K562 (cell line): ENCODE data around the gene HLA-F. TPM values are rescaled to one million over a fixed set of nuclear protein-coding genes. Genes with fewer than 3 reads are reported as not detected.

Source experiments
- ATAC-seq: fragments of 200-7000 bp; cut with Tn5 transposase; 3 replicates; pipeline ENCODE4 v1.9.1; 2020; ENCODE audit warnings: moderate library complexity
- BruUV-seq: library from RNA; stranded (reverse); fragments of 400-500 nt; replicated peaks from 2 replicates; lab custom pipeline; 2021; lab: Mats Ljungman, UMichigan
- CTCF ChIA-PET: fragments of 300-600 bp; formaldehyde crosslinking; extraction: SDS; loops from one replicate; lab custom pipeline; 2021; ENCODE audit warnings: low intra/inter-chr PET ratio; lab: Yijun Ruan, JAX
- POLR2A ChIA-PET: fragments of 300-600, 350-650 bp; sonication (Branson Sonifier 250); formaldehyde crosslinking; extraction: SDS; loops from one replicate; lab custom pipeline; 2021; ENCODE audit warnings: antibody characterized with exemption, inconsistent platforms; lab: Yijun Ruan, JAX
- DNase-seq, 4 experiments: peaks; one replicate each; pipeline versions ENCODE4 v3.0.0 to v3.0.0-alpha.2; 2011 to 2018; ENCODE audit warnings: low spot score in 3 of 4, mixed read lengths in 3 of 4; ENCODE audit errors: extremely low read depth in 1 of 4
- FAIRE-seq: peaks from 2 replicates; lab custom pipeline; 2011; peaks lifted over from hg19 to GRCh38; lab: Jason Lieb, UNC
- H2AFZ ChIP-seq: 2 replicates; pipeline ENCODE4 v1.6.0; 2011; ENCODE audit warnings: low read depth, low read length, control low read depth, inconsistent platforms
- H3K27ac ChIP-seq: fragments of 200-600 bp; 3 replicates; pipeline ENCODE4 v1.8.0; 2011; ENCODE audit warnings: low read depth, mild to moderate bottlenecking, control low read depth, inconsistent platforms, low read length, moderate library complexity, mixed read lengths; ENCODE audit errors: extremely low read depth
- H3K27me3 ChIP-seq, 2 experiments: fragments of 300-600 bp in 1 of 2; 2 replicates in 1 of 2; 3 replicates in 1 of 2; pipeline versions ENCODE4 v1.6.0 to v1.8.0; 2011; ENCODE audit warnings: inconsistent platforms in 2 of 2, low read length in 2 of 2, mild to moderate bottlenecking in 1 of 2, mixed read lengths in 1 of 2, moderate library complexity in 1 of 2; ENCODE audit not compliant: control insufficient read depth in 2 of 2, insufficient read depth in 2 of 2
- H3K36me3 ChIP-seq: fragments of 300-600 bp; 3 replicates; pipeline ENCODE4 v1.8.0; 2011; ENCODE audit warnings: mild to moderate bottlenecking, low read length, inconsistent platforms; ENCODE audit not compliant: control insufficient read depth, insufficient read depth
- H3K4me1 ChIP-seq, 2 experiments: fragments of 200-600 bp in 1 of 2; replicated peaks in 1 of 2; 2 replicates in 1 of 2; 3 replicates in 1 of 2; pipeline versions ENCODE4 v1.5.1 to v1.8.0; 2011; ENCODE audit warnings: inconsistent platforms in 2 of 2, low read length in 2 of 2, mild to moderate bottlenecking in 1 of 2, mixed read lengths in 1 of 2, moderate library complexity in 1 of 2; ENCODE audit not compliant: control insufficient read depth in 2 of 2, insufficient read depth in 2 of 2
- H3K4me2 ChIP-seq: 2 replicates; pipeline ENCODE4 v1.6.1; 2011; ENCODE audit warnings: low read length, control low read depth, inconsistent platforms, mixed read lengths; ENCODE audit not compliant: insufficient read depth
- H3K4me3 ChIP-seq: fragments of 200-600 bp; sonication (generic), shearing (Covaris generic); 2 replicates; pipeline ENCODE4 v1.5.1; 2016; ENCODE audit warnings: control low read depth, inconsistent platforms
- H3K79me2 ChIP-seq: fragments of 200-600 bp; 3 replicates; pipeline ENCODE4 v1.8.0; 2011; ENCODE audit warnings: low read length, inconsistent platforms; ENCODE audit not compliant: control insufficient read depth, insufficient read depth
- H3K9ac ChIP-seq, 2 experiments: 2 replicates each; pipeline versions ENCODE4 v1.6.0 to v1.6.1; 2011; ENCODE audit warnings: low read depth in 2 of 2, low read length in 2 of 2, control low read depth in 1 of 2, inconsistent platforms in 1 of 2, mild to moderate bottlenecking in 1 of 2, mixed read lengths in 1 of 2; ENCODE audit not compliant: insufficient read depth in 1 of 2
- H3K9me1 ChIP-seq: one replicate; pipeline ENCODE4 v1.6.0; 2011; ENCODE audit warnings: inconsistent platforms, mild to moderate bottlenecking, low read length, moderate library complexity; ENCODE audit not compliant: control insufficient read depth, insufficient read depth
- H3K9me3 ChIP-seq: replicated peaks from 2 replicates; pipeline ENCODE4 v1.5.1; 2011; ENCODE audit warnings: low read depth, low read length, inconsistent platforms; ENCODE audit not compliant: control insufficient read depth, insufficient read depth
- H4K20me1 ChIP-seq: replicated peaks from 2 replicates; pipeline ENCODE4 v1.6.1; 2011; ENCODE audit warnings: low read length, inconsistent platforms, mixed read lengths; ENCODE audit not compliant: control insufficient read depth, insufficient read depth
- ARID3A ChIP-seq: IDR thresholded peaks from 2 replicates; pipeline ENCODE4 v1.6.1; 2012; ENCODE audit warnings: low read depth, low read length, improper control_type of control experiment, borderline replicate concordance
- CBFA2T2 ChIP-seq: fragments of 450-650 bp; conservative IDR thresholded peaks from 2 replicates; pipeline ENCODE4 v1.6.1; 2017; ENCODE audit warnings: mild to moderate bottlenecking
- DMBX1 ChIP-seq: fragments of 250-450 bp; sonication (Bioruptor Pico); IDR thresholded peaks from 2 replicates; pipeline ENCODE4 v1.8.0; 2022; ENCODE audit warnings: inconsistent platforms, mild to moderate bottlenecking, moderate library complexity, borderline replicate concordance
- HNRNPH1 ChIP-seq: fragments of 200-400 bp; formaldehyde crosslinking; optimal IDR thresholded peaks from 2 replicates; pipeline ENCODE3; 2017; ENCODE audit warnings: low read depth, mild to moderate bottlenecking, low read length, moderate library complexity
- KLF10 ChIP-seq: fragments of 250-450 bp; sonication (Bioruptor Pico); IDR thresholded peaks from 2 replicates; pipeline ENCODE4 v1.6.1; 2021; ENCODE audit warnings: matching md5 sums
- PHTF2 ChIP-seq: fragments of 250-450 bp; sonication (Bioruptor Pico); IDR thresholded peaks from 2 replicates; pipeline ENCODE4 v1.5.0; 2021; ENCODE audit warnings: mild to moderate bottlenecking
- SP1 ChIP-seq: sonication (generic); formaldehyde crosslinking; IDR thresholded peaks from 2 replicates; pipeline ENCODE4 v1.8.1; 2022; ENCODE audit warnings: mild to moderate bottlenecking, missing genetic modification reagents
- SREBF2 ChIP-seq: sonication (generic); formaldehyde crosslinking; IDR thresholded peaks from 2 replicates; pipeline ENCODE4 v1.4.0; 2020; ENCODE audit warnings: mild to moderate bottlenecking, missing genetic modification reagents
- TEAD1 ChIP-seq, 2 experiments: fragments of 450-650 bp in 1 of 2; sonication (generic) in 1 of 2; formaldehyde crosslinking; IDR thresholded peaks; 2 replicates each; pipeline versions ENCODE4 v1.4.0 to v1.8.0; 2020 to 2022; ENCODE audit warnings: mild to moderate bottlenecking in 2 of 2, missing genetic modification reagents in 1 of 2
- TFAM ChIP-seq: fragments of 250-450 bp; sonication (Bioruptor Pico); conservative IDR thresholded peaks from 2 replicates; pipeline ENCODE4 v1.5.0; 2021; ENCODE audit warnings: mild to moderate bottlenecking, moderate library complexity
- UBTF ChIP-seq, 2 experiments: IDR thresholded peaks; 2 replicates each; pipeline ENCODE4 v1.6.1; 2012; ENCODE audit warnings: improper control_type of control experiment in 2 of 2, low read depth in 2 of 2, low read length in 2 of 2, borderline replicate concordance in 1 of 2
- ZNF140 ChIP-seq: fragments of 250-450 bp; sonication (Bioruptor Pico); IDR thresholded peaks from 2 replicates; pipeline ENCODE4 v1.8.0; 2021; ENCODE audit warnings: moderate library complexity, mild to moderate bottlenecking, inconsistent platforms
- ZNF146 ChIP-seq: IDR thresholded peaks from one replicate; pipeline ENCODE4 v1.6.1; 2018; ENCODE audit warnings: missing compliant biosample characterization; ENCODE audit not compliant: unreplicated experiment
- ZNF79 ChIP-seq: fragments of 250-450 bp; sonication (Bioruptor Pico); IDR thresholded peaks from 2 replicates; pipeline ENCODE4 v1.4.0; 2020; ENCODE audit warnings: low read depth, mild to moderate bottlenecking, moderate library complexity
- WGBS: fragments of 100-300 bp; shearing (Covaris generic); methylation state at CpG from one replicate; pipeline ENCODE4 v1.1.6; 2016; ENCODE audit warnings: low coverage, mixed read lengths; ENCODE audit not compliant: insufficient coverage; ENCODE audit errors: missing lambda C conversion rate; 5-methylcytosine and 5-hydroxymethylcytosine counted together
- in situ Hi-C: fragments of 300-500 bp; cut with MboI; formaldehyde crosslinking; loops from 4 replicates; pipeline ENCODE4 v1.15.0; 2018; ENCODE audit warnings: inconsistent platforms, mixed read lengths
- intact Hi-C: fragments of 100-400 bp; cut with micrococcal nuclease; formaldehyde crosslinking; loops from 2 replicates; pipeline ENCODE4 v1.14.2; 2022
- polyA plus RNA-seq, 8 experiments: library from polyadenylated mRNA; depleted of rRNA in 4 of 8; stranded (reverse) in 5 of 8; unstranded in 3 of 8; fragments of >200 nt; fragmentation: Nextera tagmentation in 2 of 8; fragmentation: Illumina TruSeq in 1 of 8; extraction: Ambion mirVana in 2 of 8; extraction: Trizol in 1 of 8; gene quantifications; 2 replicates each; pipeline versions ENCODE4 v1.2.1 to v1.2.3, GENCODE V29; 2011 to 2014; ENCODE audit warnings: inconsistent platforms in 1 of 8, missing spikeins in 1 of 8
- total RNA-seq, 7 experiments: library from RNA; depleted of rRNA in 6 of 7; stranded (reverse); fragments of >200 nt in 6 of 7; fragmentation: Illumina TruSeq in 2 of 7; extraction: Trizol in 2 of 7; gene quantifications; 2 replicates each; pipeline versions ENCODE4 v1.2.1 to v1.2.3, GENCODE V29; 2011 to 2021; ENCODE audit warnings: low replicate concordance in 1 of 7
- TF ChIP-seq, protein P1 (sequence below): fragments of 450-650 bp; formaldehyde crosslinking; IDR thresholded peaks from 2 replicates; pipeline ENCODE4 v1.4.0; 2020; ENCODE audit warnings: mild to moderate bottlenecking
- TF ChIP-seq, protein P2 (sequence below): sonication (generic); formaldehyde crosslinking; IDR thresholded peaks from 2 replicates; pipeline ENCODE4 v1.8.1; 2023; ENCODE audit warnings: mild to moderate bottlenecking, missing genetic modification reagents

Gene HLA-F
- total and polyA plus RNA-seq, 9 of the 15 experiments (the other 6 are each of a cell fraction or from before 2014, with no cell fraction given): 0.40 to 0.76 (median 0.46) TPM; not detected in 6

- FAIRE-seq (no peak), ATAC-seq (peak; percentile 64), DNase-seq (peak in 1 of 4 experiments; percentile 38)
- CTCF ChIA-PET: no interaction called here
- H3K4me2 ChIP-seq: no peak overlapping the region
- H3K27me3 ChIP-seq: peaks cover 0 to 21% of the 10 kb centered on the region in 2 experiments; a peak in 4 of 5 replicates
- no peaks in the 10 kb centered on the region for H3K79me2 ChIP-seq
- POLR2A ChIA-PET: interaction anchor here (1.0 kb wide), 1 partner anchor 18 kb away, joined by 3 read pairs; no protein-coding TSS in a partner anchor
- H3K36me3 ChIP-seq: no peaks in the 10 kb centered on the region
- no TSS peak for BruUV-seq
- intact Hi-C loops: no loop called here
- no peaks in the 10 kb centered on the region for H3K9me1 ChIP-seq
- WGBS: 2% methylated on average over 3 of the region's 3 CpGs
- no peaks in the 10 kb centered on the region for H4K20me1 ChIP-seq
- H3K27ac ChIP-seq: no peak overlapping the region
- H3K9me3 ChIP-seq: no peaks in the 10 kb centered on the region
- in situ Hi-C loops: no loop called here
- no peak overlapping the region for H2AFZ ChIP-seq
- H3K4me3 ChIP-seq: no peak overlapping the region
- H3K9ac ChIP-seq: no peak overlapping the region
- peaks cover 7 to 12% of the 10 kb centered on the region in 2 experiments; a peak in 3 of 5 replicates for H3K4me1 ChIP-seq
- TF ChIP-seq TFAM (no peak), HNRNPH1 (no peak), SREBF2 (CRISPR knock-in tag) (no peak), ZNF140 (CRISPR knock-in tag) (no peak), PHTF2 (CRISPR knock-in tag) (no peak), SP1 (CRISPR knock-in tag) (no peak), CBFA2T2 (peak; percentile 67), UBTF (IDR thresholded peaks at IDR 0.05; ENCODE audit: borderline replicate concordance in 1 of 2, low read depth in 2 of 2, low read length in 2 of 2) (no peak), KLF10 (CRISPR knock-in tag) (no peak), DMBX1 (CRISPR knock-in tag) (no peak), ZNF146 (no peak), ZNF79 (CRISPR knock-in tag) (no peak), TEAD1 (CRISPR knock-in tag; IDR thresholded peaks at IDR 0.05) (no peak), ARID3A (no peak)
- TF ChIP-seq, protein P1, sequence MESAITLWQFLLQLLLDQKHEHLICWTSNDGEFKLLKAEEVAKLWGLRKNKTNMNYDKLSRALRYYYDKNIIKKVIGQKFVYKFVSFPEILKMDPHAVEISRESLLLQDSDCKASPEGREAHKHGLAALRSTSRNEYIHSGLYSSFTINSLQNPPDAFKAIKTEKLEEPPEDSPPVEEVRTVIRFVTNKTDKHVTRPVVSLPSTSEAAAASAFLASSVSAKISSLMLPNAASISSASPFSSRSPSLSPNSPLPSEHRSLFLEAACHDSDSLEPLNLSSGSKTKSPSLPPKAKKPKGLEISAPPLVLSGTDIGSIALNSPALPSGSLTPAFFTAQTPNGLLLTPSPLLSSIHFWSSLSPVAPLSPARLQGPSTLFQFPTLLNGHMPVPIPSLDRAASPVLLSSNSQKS (CRISPR knock-in tag): no peak
- TF ChIP-seq, protein P2, sequence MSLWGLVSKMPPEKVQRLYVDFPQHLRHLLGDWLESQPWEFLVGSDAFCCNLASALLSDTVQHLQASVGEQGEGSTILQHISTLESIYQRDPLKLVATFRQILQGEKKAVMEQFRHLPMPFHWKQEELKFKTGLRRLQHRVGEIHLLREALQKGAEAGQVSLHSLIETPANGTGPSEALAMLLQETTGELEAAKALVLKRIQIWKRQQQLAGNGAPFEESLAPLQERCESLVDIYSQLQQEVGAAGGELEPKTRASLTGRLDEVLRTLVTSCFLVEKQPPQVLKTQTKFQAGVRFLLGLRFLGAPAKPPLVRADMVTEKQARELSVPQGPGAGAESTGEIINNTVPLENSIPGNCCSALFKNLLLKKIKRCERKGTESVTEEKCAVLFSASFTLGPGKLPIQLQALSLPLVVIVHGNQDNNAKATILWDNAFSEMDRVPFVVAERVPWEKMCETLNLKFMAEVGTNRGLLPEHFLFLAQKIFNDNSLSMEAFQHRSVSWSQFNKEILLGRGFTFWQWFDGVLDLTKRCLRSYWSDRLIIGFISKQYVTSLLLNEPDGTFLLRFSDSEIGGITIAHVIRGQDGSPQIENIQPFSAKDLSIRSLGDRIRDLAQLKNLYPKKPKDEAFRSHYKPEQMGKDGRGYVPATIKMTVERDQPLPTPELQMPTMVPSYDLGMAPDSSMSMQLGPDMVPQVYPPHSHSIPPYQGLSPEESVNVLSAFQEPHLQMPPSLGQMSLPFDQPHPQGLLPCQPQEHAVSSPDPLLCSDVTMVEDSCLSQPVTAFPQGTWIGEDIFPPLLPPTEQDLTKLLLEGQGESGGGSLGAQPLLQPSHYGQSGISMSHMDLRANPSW: no peak
These were observed 37.1 kb downstream of the HLA-F start for GRCh38 chr6:29760328-29760727.
